H1 (cell line): ENCODE data around the gene CPA1. TPM values are rescaled to one million over a fixed set of nuclear protein-coding genes. Genes with fewer than 3 reads are reported as not detected.

Experiments used
- BRCA1 ChIP-seq: IDR thresholded peaks from 2 replicates; pipeline ENCODE4 v1.6.1; 2012; ENCODE audit warnings: low read depth, low read length, improper control_type of control experiment
- CHD7 ChIP-seq: fragments of 300-600 bp; sonication (generic); IDR thresholded peaks from 2 replicates; pipeline ENCODE4 v1.7.1; 2012; ENCODE audit warnings: low read length, moderate library complexity, mild to moderate bottlenecking, inconsistent platforms; ENCODE audit not compliant: insufficient replicate concordance
- SP4 ChIP-seq: IDR thresholded peaks from 2 replicates; pipeline ENCODE4 v1.6.1; 2012; ENCODE audit warnings: low read length, inconsistent platforms
- YY1 ChIP-seq: IDR thresholded peaks from 2 replicates; pipeline ENCODE4 v1.6.1; 2011; ENCODE audit warnings: low read depth, mild to moderate bottlenecking, low read length
- polyA plus RNA-seq, 7 experiments: library from polyadenylated mRNA; depleted of rRNA in 3 of 7; stranded (reverse) in 5 of 7; unstranded in 2 of 7; fragments of >200 nt in 5 of 7; fragments of 200-250 nt in 2 of 7; gene quantifications; 1 replicate in 5 of 7; 2 replicates in 1 of 7; 4 replicates in 1 of 7; pipeline versions ENCODE4 v1.2.1 to v1.2.3, GENCODE V29; 2011 to 2013; ENCODE audit warnings: missing spikeins in 2 of 7, mixed read lengths in 2 of 7
- total RNA-seq: library from RNA; stranded (reverse); fragmentation: NEBNext Ultra II Directional; extraction: Animal tissue kit (Norgen Biotek cat#: 25700); gene quantifications from 2 replicates; pipeline ENCODE4 v1.2.1, GENCODE V29; 2021

The CPA1 gene
- total and polyA plus RNA-seq, 2 of the 8 experiments (the other 6 are each of a cell fraction or from before 2014, with no cell fraction given), result not detected

- TF ChIP-seq SP4 (no peak), CHD7 (no peak), YY1 (no peak), BRCA1 (no peak)
Observed at GRCh38 chr7:130366564-130366963, 13.7 kb upstream of the CPA1 start (continued).
